GM23248 (cell line): ENCODE results near the gene TMEM151A. TPM values are rescaled to one million over a fixed set of nuclear protein-coding genes. Genes with fewer than 3 reads are reported as not detected.

Experiments used
- DNase-seq: peaks from one replicate; pipeline ENCODE4 v3.0.0-alpha.2; 2015
- H2AFZ ChIP-seq: fragments of 200-600 bp; sonication (generic); 2 replicates; pipeline ENCODE4 v1.6.1; 2016; ENCODE audit warnings: antibody characterized with exemption
- H3F3A ChIP-seq: fragments of 200-600 bp; sonication (generic); 2 replicates; pipeline ENCODE4 v1.6.1; 2016; ENCODE audit warnings: mild to moderate bottlenecking, antibody characterized with exemption, mixed run types; ENCODE audit not compliant: insufficient read depth
- H3K27ac ChIP-seq: fragments of 200-600 bp; sonication (generic); 2 replicates; pipeline ENCODE4 v1.5.1; 2016; ENCODE audit warnings: mild to moderate bottlenecking
- H3K27me3 ChIP-seq: fragments of 200-600 bp; sonication (generic); replicated peaks from 2 replicates; pipeline ENCODE4 v1.6.1; 2016; ENCODE audit warnings: mild to moderate bottlenecking; ENCODE audit not compliant: insufficient read depth
- H3K36me3 ChIP-seq: fragments of 200-600 bp; sonication (generic); 2 replicates; pipeline ENCODE4 v1.6.1; 2016; ENCODE audit warnings: low read depth, mild to moderate bottlenecking
- H3K4me1 ChIP-seq: fragments of 200-600 bp; sonication (generic); 2 replicates; pipeline ENCODE4 v1.6.1; 2016; ENCODE audit warnings: mild to moderate bottlenecking; ENCODE audit not compliant: insufficient read depth
- H3K4me2 ChIP-seq: fragments of 200-600 bp; sonication (generic); one replicate; pipeline ENCODE4 v1.6.1; 2016; ENCODE audit warnings: mild to moderate bottlenecking; ENCODE audit not compliant: unreplicated experiment
- H3K4me3 ChIP-seq: fragments of 200-600 bp; sonication (generic); 2 replicates; pipeline ENCODE4 v1.5.1; 2016; ENCODE audit warnings: mild to moderate bottlenecking
- H3K79me2 ChIP-seq: fragments of 200-600 bp; sonication (generic); 2 replicates; pipeline ENCODE4 v1.6.1; 2016; ENCODE audit warnings: mild to moderate bottlenecking; ENCODE audit not compliant: insufficient read depth
- H3K9ac ChIP-seq: fragments of 200-600 bp; sonication (generic); 2 replicates; pipeline ENCODE4 v1.6.1; 2016; ENCODE audit warnings: mild to moderate bottlenecking
- H3K9me2 ChIP-seq: fragments of 200-600 bp; sonication (generic); 2 replicates; pipeline ENCODE4 v1.6.1; 2016; ENCODE audit warnings: mixed run types, mild to moderate bottlenecking, moderate library complexity; ENCODE audit not compliant: insufficient read depth
- H3K9me3 ChIP-seq: fragments of 200-600 bp; sonication (generic); one replicate; pipeline ENCODE4 v1.6.1; 2017; ENCODE audit warnings: low read depth
- H4K20me1 ChIP-seq: fragments of 200-600 bp; sonication (generic); 2 replicates; pipeline ENCODE4 v1.6.0; 2016; ENCODE audit not compliant: insufficient read depth
- EZH2 ChIP-seq: fragments of 200-600 bp; sonication (generic); IDR thresholded peaks from 2 replicates; pipeline ENCODE4 v1.6.1; 2018; ENCODE audit warnings: antibody characterized with exemption, mild to moderate bottlenecking; ENCODE audit not compliant: insufficient read depth, poor library complexity, severe bottlenecking
- EZH2phosphoT487 ChIP-seq: fragments of 200-600 bp; sonication (generic); IDR thresholded peaks from 2 replicates; pipeline ENCODE4 v1.6.1; 2018; ENCODE audit warnings: antibody characterized with exemption, moderate library complexity, mild to moderate bottlenecking, low read depth; ENCODE audit not compliant: insufficient read depth
- WGBS, 2 experiments: methylation state at CpG; one replicate each; pipeline ENCODE4 v1.1.6; 2015 to 2017; ENCODE audit warnings: low lambda C conversion rate in 2 of 2, low coverage in 1 of 2; ENCODE audit errors: missing lambda C conversion rate in 2 of 2; 5-methylcytosine and 5-hydroxymethylcytosine counted together
- in situ Hi-C: fragments of 300-500 bp; cut with MboI; formaldehyde crosslinking; loops from 2 replicates; pipeline ENCODE4 v1.15.0; 2020
- polyA plus RNA-seq: library from polyadenylated mRNA; unstranded; fragments of >200 nt; fragmentation: Nextera tagmentation; extraction: Ambion mirVana; gene quantifications from 2 replicates; pipeline ENCODE4 v1.2.1, GENCODE V29; 2016
- total RNA-seq: library from RNA; depleted of rRNA; stranded (reverse); fragments of >200 nt; shearing (Covaris generic); gene quantifications from 2 replicates; pipeline ENCODE4 v1.2.3, GENCODE V29; 2014

Gene TMEM151A
- total and polyA plus RNA-seq, 2 experiments from 2014 or later: 0.19 to 0.54 TPM

- Histone ChIP-seq H3K9me3 (no peaks in the 10 kb centered on the region), H3F3A (peaks cover 30% of the 10 kb centered on the region), H2AFZ (no peak overlapping the region), H3K4me3 (no peak overlapping the region), H3K4me2 (no peak overlapping the region), H3K27me3 (no peaks in the 10 kb centered on the region), H3K4me1 (peaks cover 56% of the 10 kb centered on the region), H4K20me1 (no peaks in the 10 kb centered on the region), H3K9me2 (no peaks in the 10 kb centered on the region), H3K9ac (no peak overlapping the region; the same call in 1 of the 2 replicates), H3K79me2 (peaks cover 2% of the 10 kb centered on the region; the same call in 1 of the 2 replicates), H3K27ac (peak overlapping the region; percentile 76), H3K36me3 (no peaks in the 10 kb centered on the region)
- WGBS, 2 experiments: 21 to 30% methylated on average over 4 of the region's 4 CpGs
- DNase-seq: peak; percentile 57
- no peak for TF ChIP-seq EZH2
- TF ChIP-seq EZH2phosphoT487: no peak
- in situ Hi-C loops: no loop called here
Measured at GRCh38 chr11:66321606-66322005, 29.9 kb downstream of the TMEM151A start.

DNA sequence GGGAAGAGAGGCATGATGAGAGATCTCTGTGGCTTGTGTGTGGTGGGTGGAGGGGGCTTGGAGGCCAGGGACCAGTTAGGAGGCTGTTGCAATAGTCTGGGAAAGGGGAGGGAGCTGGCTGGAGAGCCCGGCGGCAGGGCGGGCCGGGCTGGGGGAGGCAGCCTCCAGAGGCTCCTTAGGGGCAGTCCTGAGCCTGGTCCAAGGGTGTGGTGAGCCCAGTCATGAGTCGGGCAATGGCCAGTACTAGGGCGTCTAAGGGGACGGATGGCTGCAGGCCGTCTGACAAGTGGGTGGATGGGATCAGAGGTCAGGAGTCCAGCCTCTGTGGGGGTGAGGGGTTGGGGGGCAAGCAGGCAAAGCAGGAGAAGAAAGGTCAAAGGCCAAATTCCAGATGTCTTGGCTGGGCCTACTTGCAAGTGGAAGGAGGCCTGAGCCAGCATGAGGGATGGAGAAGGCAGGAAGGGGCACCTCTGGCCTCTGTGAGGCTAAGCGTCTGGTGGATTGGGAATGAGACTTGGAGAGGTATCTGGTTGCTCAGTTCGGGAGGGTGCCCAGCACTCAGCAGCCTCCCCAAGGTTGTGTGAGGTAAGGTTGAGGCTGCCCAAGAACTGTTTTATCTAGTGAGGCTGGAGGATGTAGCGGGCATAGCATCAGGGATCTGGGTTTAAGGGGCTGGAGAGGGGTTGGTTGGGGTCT is 31.2 kb downstream of the TMEM151A start:
- H3K4me2 ChIP-seq: no peak overlapping the region
- H3K4me3 ChIP-seq: no peak overlapping the region
- H3K4me1 ChIP-seq: peaks cover 57% of the 10 kb centered on the region
- no peaks in the 10 kb centered on the region for H3K79me2 ChIP-seq
- H3K9me3 ChIP-seq: no peaks in the 10 kb centered on the region
- no peaks in the 10 kb centered on the region for H3K9me2 ChIP-seq
- H4K20me1 ChIP-seq: no peaks in the 10 kb centered on the region
- TF ChIP-seq EZH2phosphoT487 (no peak), EZH2 (no peak)
- peak; percentile 82 for DNase-seq
- H3K27me3 ChIP-seq: no peaks in the 10 kb centered on the region
- H3K36me3 ChIP-seq: no peaks in the 10 kb centered on the region
- peaks cover 37% of the 10 kb centered on the region for H3F3A ChIP-seq
- H3K27ac ChIP-seq: peak overlapping the region; percentile 76
- 27 to 68% methylated on average over 3 to 11 of the region's 11 CpGs for WGBS, 2 experiments
- peak overlapping the region; percentile 51 for H3K9ac ChIP-seq
- in situ Hi-C loops: no loop called here
- H2AFZ ChIP-seq: peak overlapping the region; percentile 63

- Histone ChIP-seq H3K27me3 (no peaks in the 10 kb centered on the region), H3K4me2 (no peak overlapping the region), H3K36me3 (no peaks in the 10 kb centered on the region), H3K79me2 (no peaks in the 10 kb centered on the region), H3K4me3 (no peak overlapping the region), H3K4me1 (peaks cover 57% of the 10 kb centered on the region), H3K9me2 (no peaks in the 10 kb centered on the region), H3K27ac (no peak overlapping the region), H4K20me1 (no peaks in the 10 kb centered on the region), H2AFZ (no peak overlapping the region), H3K9me3 (no peaks in the 10 kb centered on the region), H3F3A (peaks cover 36% of the 10 kb centered on the region), H3K9ac (no peak overlapping the region)
- DNase-seq: no peak
- WGBS, 2 experiments: 100% methylated on average over 1 of the region's 1 CpG
- TF ChIP-seq EZH2phosphoT487 (no peak), EZH2 (no peak)
- in situ Hi-C loops: no loop called here
Measured at GRCh38 chr11:66323684-66324083, 32.0 kb downstream of the TMEM151A start.

DNA sequence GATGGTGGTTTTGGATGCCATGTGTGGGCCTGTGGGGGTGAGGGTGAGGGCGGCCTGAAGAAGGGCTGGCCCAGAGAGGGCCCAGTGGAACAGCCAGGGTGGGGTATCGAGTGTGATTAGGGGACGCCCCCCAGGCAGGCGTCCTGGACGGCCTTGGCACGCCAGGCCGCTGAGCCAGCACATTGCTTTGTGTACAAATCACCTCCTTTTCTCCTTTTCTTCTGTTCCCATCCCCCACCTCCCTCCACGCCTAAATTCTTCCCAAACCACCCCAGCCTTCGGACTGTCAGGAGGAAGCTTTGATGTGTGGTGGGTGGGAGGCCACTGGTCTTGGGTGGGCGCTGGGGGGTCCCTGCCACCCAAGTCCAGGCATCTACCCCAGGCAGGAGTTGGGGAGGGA is 33.0 kb downstream of the TMEM151A start:
- peaks cover 57% of the 10 kb centered on the region for H3K4me1 ChIP-seq
- no peaks in the 10 kb centered on the region for H3K36me3 ChIP-seq
- no peak overlapping the region for H3K4me2 ChIP-seq
- peaks cover 40% of the 10 kb centered on the region for H3F3A ChIP-seq
- H3K79me2 ChIP-seq: no peaks in the 10 kb centered on the region
- no peaks in the 10 kb centered on the region for H4K20me1 ChIP-seq
- 0 out of 2 replicates have a peak overlapping the region, but pooled peaks have one; percentile 33 for H2AFZ ChIP-seq
- H3K9ac ChIP-seq: peak overlapping the region; percentile 44
- 1 to 7% methylated on average over 10 of the region's 10 CpGs for WGBS, 2 experiments
- no peaks in the 10 kb centered on the region for H3K27me3 ChIP-seq
- in situ Hi-C loops: no loop called here
- TF ChIP-seq EZH2phosphoT487 (no peak), EZH2 (no peak)
- no peaks in the 10 kb centered on the region for H3K9me3 ChIP-seq
- peak overlapping the region; percentile 73 for H3K27ac ChIP-seq
- no peak overlapping the region for H3K4me3 ChIP-seq
- peak; percentile 77 for DNase-seq
- no peaks in the 10 kb centered on the region for H3K9me2 ChIP-seq
